ENCODE measurements around the gene FCN2.

Gene FCN2

DNA sequence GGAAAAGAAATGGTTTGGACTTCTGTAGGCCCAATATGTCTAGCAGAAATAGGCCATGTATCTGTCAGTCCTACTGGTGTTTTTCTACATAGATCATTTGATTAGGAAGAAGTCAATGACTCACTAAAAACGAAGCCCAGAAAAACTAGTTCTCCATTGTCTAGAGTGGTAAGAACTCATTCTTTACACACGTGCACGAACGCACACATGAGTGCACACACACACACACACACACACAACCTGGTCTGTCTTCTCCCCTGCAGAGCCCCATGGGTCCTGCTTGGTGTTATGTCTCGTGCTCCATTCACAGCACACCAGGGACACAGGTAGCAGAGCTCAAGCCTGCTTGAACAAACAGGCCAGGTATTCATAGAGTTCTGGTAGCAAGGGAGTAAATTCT, 52.0 kb downstream of the FCN2 start:
- no peak for DNase-seq (ENCODE audit: low read depth)

DNA sequence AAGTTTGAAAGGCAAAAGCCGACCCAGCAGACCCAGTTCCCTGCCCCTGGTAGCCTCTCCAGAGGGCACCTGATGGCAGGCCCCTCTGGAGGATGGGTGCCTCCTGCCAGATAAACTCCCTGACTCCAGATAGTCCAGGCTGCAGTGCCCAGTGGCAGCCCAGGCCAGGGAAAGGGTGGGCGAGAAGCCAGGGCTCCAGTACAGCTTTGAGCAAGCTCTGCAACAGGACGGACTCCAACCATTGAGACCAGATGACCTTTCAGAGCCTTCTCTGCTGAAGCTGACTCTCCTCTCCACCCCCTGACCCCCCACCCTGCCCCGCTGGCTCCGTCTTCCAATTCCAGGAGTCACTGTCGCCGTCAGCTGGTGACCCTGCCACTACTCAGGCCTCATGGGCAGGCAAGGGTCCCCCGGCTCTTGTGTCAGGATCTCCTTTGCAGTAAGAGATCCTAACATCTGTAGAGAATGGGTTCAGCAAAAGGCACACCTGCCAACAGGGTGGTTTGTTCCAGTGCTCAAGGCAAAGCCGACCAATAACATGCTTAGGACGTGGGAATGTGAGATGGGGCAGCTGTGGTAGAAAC, 52.6 kb downstream of the FCN2 start:
- no peak for DNase-seq (ENCODE audit: low read depth)

DNA sequence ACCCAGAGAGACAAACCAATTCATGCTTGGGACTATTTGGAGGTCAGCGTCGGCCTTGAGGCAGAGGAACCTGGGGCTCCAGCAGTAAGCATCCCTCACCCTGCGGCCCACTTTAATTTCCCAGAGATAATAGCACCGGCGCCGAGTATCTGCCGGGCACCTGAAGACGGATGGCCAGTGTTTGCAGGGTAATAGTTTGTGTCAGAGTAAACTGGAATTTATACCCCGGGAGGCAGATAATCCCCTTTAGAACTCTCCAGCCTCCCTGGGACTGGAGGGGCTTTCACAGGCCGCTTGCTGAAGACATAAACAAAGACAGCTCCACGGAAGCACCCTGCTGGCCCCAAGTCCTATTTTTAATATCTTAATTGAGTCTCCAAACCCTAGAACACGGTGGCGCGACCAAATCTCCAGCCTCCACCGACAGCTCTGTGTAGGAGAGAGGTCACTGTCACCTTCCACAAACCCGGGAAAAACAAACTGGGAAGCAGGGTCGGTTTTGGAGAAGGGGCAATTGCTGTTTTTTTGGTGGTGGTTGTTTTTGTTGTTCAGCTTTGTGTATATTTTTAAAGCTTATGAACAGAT, 54.5 kb downstream of the FCN2 start:
- no peak for DNase-seq (ENCODE audit: low read depth)

GRCh38 chr9:134935701-134936345, 55.2 kb downstream of the FCN2 start:
- no peak for DNase-seq (ENCODE audit: low read depth)

- DNase-seq (ENCODE audit: low read depth), result no peak
These were observed 55.9 kb downstream of the FCN2 start for GRCh38 chr9:134936346-134937163.
